Astrocyte of the spinal cord (primary cell): ENCODE data around the gene STRBP.

Source experiments
- DNase-seq: peaks from one replicate; pipeline ENCODE4 v3.0.0; 2011; ENCODE audit warnings: low read depth, low spot score
- H3K4me3 ChIP-seq: 2 replicates; pipeline ENCODE4 v1.5.1; 2011; ENCODE audit warnings: low read depth, mild to moderate bottlenecking, low read length, moderate library complexity
- CTCF ChIP-seq: IDR thresholded peaks from 2 replicates; pipeline ENCODE4 v1.5.1; 2012; ENCODE audit warnings: low read depth, mild to moderate bottlenecking, low read length, inconsistent platforms
- in situ Hi-C: cut with HindIII; loops from 2 replicates; pipeline ENCODE4 v1.10.0; 2017; ENCODE audit warnings: low sequenced_read_pairs

The STRBP gene

GRCh38 chr9:123073991-123074422, 194.4 kb downstream of the STRBP start:
- in situ Hi-C loops: no loop called here
- peak; percentile 78 for DNase-seq
- H3K4me3 ChIP-seq: no peak overlapping the region
- TF ChIP-seq CTCF: no peak

- H3K4me3 ChIP-seq: no peak overlapping the region
- no peak for DNase-seq
- TF ChIP-seq CTCF: no peak
- in situ Hi-C loops: no loop called here
Measured at GRCh38 chr9:123073441-123073840, 194.9 kb downstream of the STRBP start.

GRCh38 chr9:123072407-123072995, 195.9 kb downstream of the STRBP start:
- DNase-seq: no peak
- in situ Hi-C loops: no loop called here
- no peak for TF ChIP-seq CTCF
- no peak overlapping the region for H3K4me3 ChIP-seq
